ENCODE measurements around the gene PTPN20.
A peak's percentile ranks its signal among the peaks of the same experiment; 100 is the strongest.

Gene PTPN20

DNA sequence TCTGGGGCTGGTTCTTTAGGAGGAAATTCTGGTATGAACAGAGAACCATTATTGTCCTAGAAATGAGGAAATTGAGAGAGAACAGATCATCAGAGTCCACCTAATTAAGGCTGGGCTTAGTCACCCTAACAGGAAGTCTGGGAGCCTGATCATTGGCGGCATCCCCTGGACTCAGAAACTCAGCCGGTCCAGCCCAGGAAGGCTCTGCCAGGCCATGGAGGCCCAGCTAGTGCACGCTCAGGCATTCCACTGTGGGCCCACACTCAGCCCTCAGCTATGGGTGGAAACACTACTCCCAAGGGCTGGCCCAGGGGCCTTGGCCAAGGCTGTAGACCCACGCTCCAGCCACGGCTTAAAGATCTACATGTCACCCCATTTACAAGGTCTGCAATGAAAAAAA is 109.2 kb downstream of the PTPN20 start:
- DNase-seq (ENCODE audit: low read depth in 2 of 2) = no peak

GRCh38 chr10:47021850-47022249 is 110.6 kb downstream of the PTPN20 start:
- DNase-seq (ENCODE audit: low read depth in 2 of 2) = no peak

DNA sequence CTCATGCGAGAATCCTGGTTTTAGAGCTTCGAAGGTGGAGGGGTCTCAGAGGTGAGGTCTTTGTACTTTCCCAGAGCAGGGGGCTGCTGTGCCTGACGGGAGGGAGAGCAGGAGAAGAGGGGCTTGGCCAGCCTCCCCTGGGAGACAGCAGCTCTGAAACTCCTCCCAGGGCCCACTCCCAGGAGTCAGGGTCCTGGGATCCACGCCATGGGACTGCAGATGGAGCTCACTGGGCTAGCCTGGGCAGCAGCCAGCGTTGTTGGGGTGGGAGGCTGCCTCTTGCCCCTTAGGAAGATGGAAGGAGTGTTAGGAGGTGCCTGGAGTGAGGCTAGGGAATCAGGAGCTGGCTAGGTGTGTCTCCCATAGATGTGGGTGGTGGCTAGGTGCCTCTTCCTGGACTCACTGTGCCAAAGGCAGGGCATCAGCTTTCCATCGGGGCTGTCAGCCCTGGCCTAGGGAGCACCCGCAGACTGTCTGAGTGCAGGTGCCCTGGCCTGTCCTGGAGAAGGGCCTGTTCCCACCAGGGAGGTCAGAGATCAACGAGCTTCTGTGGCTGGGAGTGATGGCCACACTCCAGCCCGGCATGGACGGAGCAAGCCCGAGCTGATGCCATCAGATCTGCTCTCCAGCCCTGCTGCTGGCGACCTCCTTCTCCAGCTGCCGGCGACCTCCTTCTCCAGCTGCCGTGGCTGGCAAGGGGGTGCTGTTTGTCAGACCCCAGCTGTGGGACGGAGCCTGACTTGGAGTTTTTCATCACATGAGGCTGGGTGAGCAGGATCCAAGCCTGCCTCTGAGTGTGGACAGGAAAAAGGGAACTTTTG is 111.3 kb downstream of the PTPN20 start:
- no peak for DNase-seq (ENCODE audit: low read depth in 2 of 2)

DNA sequence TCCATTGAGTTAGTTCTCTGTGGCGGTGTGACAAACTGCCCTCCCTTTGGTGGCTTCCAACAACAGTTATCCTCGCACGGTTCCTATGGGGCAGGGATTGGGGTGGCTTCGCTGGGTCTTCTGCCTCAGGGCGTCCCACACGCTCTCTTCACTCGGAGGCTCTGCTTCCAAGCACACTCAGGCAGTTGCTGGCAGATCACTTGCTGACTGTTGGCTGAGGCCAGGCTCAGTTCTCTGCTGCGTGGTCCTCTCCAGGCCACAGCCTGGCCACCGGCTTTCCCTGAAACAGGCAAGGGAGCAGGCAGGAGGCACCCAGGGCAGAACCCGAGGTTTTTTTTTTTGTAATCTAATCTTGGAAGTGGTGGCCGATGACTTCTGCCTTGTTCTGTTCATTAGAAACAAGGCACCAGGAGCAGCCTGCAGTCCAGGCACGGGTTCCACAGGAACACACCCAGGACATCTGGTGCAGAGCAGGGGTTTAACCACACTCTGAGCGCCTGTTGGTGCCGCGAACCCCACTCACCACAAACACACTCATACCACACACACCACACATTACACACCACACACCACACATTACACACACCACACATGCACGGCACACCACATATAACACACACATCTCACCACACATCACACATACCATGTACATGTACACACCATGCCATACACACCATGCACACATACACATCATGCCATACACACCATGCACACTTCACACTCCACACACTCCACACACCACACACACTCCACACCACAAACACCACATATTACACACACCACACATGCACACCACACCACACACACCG is 112.2 kb downstream of the PTPN20 start:
- no peak for DNase-seq (ENCODE audit: low read depth in 2 of 2)

DNA sequence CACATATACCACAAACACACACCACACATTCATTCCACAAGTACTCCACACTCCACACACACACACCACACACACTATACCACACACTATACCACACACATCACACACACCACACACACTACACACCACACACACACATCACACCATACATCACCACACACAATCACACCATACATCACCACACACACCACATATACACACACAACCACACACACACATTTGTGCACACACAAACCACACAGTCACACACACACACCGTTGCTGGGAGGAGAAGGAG is 112.8 kb downstream of the PTPN20 start:
- no peak for DNase-seq (ENCODE audit: low read depth in 2 of 2)

GRCh38 chr10:47024399-47025252 is 113.4 kb downstream of the PTPN20 start:
- peak; percentile 51 to 56 for DNase-seq (ENCODE audit: low read depth in 2 of 2)

- no peak for DNase-seq (ENCODE audit: low read depth in 2 of 2)
Observed at GRCh38 chr10:47025253-47025539, 114.0 kb downstream of the PTPN20 start.

DNA sequence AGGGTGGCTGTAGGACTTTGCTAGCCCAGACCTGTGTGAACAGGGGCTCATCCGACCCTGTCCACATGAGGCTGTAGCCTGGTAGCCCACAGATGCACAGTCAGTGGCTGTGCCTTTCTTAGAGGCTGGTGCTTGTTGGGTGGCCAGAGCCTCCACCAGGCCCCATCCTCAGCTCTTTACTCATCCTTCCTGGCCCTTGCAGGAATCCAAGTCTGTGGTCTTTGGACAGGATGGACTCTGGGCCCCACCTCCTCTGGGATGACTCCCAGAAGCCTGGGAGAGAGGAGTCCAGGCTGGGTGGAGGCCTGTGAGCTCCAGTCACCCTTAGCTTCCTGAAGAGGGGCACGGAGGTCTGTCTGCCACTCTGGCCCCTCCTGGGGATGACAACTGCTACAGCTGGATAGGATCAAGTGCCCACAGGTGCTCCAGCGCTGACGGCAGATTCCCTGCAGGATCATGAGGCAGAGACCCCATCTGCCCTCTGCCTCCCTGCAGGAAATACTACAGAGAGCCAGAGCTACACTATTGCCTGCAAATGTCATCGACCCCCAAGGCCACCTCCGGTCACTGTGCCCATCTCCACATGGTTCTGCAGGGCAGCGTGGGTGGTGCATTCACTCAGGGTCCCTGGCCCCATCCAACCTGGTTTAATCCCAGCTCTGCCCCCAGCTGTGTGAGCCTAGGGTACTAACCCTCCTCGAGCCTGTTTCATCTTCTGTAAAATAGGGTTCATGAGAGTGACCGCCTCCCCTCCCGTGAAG is 114.5 kb downstream of the PTPN20 start:
- DNase-seq (ENCODE audit: low read depth in 2 of 2) = no peak

- DNase-seq (ENCODE audit: low read depth in 2 of 2) = no peak
Observed at GRCh38 chr10:47026301-47027107, 115.3 kb downstream of the PTPN20 start.

DNA sequence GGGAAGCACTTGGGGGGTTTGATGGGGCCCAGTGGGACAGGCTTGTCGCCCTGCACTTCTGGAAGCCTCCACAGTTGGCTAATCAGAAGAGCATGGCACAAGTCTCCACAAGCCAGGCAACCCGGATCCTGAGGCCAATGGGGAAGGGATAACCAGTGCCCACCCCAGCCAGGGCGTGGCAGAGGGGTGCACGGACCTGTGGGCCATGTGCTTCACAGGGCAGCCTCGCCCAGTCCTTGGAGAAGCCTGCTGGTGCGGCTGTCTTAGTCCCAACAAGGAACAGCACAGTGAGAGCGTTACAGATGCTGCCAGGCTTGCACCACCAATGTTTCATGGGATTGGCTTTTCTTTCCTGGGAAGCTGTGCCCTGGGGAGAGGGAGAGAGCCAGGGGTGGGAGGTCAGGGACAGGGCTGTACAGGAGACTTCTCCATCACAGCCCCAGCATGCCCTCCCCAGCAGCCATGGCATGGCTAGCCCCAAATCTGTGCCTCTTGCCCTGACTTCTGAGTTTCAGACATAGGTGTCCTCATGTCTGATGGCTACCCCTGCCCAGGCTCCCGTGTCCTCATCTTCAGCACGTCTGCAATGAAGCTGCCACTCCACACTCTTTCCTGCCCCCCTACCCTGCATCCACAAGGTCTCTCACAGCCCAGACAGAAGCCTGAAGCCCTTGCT is 116.0 kb downstream of the PTPN20 start:
- DNase-seq (ENCODE audit: low read depth in 2 of 2) = no peak

DNA sequence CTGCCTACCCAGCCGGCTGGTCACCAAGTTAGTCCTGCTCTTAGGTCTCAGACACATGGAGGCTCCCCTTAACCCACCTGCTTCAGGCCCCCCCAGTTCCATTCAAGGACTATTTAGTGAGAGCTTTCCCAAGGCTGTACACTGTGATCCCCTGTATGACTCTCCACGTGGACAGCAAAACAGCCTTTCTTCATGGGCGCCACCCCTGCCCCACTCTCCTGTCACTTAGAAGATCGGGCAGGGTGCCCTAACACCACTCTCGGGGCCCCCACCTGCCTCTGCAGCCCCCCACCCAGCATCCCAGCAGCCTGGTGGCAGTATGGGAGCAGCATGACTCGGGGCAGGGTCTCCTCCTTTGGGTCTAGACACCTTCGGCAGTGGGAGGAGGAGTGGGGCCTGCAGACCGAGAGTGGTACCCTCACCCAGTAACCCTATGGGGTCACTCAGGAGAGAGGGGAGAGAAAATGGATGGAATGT is 116.6 kb downstream of the PTPN20 start:
- DNase-seq (ENCODE audit: low read depth in 2 of 2) = no peak

GRCh38 chr10:47028466-47028865 is 117.2 kb downstream of the PTPN20 start:
- no peak for DNase-seq (ENCODE audit: low read depth in 2 of 2)

GRCh38 chr10:47029181-47030009 is 118.2 kb downstream of the PTPN20 start:
- DNase-seq (ENCODE audit: low read depth in 2 of 2) = no peak

- no peak for DNase-seq (ENCODE audit: low read depth in 2 of 2)
Observed at GRCh38 chr10:47030191-47030703, 119.0 kb downstream of the PTPN20 start.

GRCh38 chr10:47031211-47031900 is 120.1 kb downstream of the PTPN20 start:
- no peak for DNase-seq (ENCODE audit: low read depth in 2 of 2)

DNA sequence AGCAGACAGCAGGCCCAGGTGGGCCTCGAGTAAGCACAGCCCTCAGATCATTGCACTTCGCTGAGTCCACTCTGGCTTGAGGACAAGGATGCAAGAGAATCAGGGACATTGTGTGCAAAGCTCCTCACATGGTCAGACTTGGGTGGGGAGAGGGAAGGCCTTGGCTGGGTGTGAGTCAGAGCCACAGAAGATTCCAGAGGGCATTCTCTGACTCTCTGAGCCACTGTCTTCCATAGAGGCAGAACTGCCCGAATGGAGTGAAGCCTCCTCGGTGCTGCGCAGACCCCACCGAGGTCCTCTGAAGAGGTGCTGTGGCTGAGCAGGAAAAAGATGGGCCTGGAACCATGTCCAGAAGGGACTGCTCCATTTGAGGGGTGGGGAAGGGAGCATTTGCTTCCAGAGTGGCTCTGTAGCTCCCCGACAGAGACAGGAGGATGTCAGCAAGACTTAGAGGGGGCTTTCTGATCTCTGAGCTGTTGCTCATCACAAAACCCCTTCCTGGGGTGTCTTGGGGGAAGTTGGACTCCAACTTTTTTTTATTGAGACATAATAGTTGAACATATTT is 120.8 kb downstream of the PTPN20 start:
- DNase-seq (ENCODE audit: low read depth in 2 of 2) = no peak

- no peak for DNase-seq (ENCODE audit: low read depth in 2 of 2)
Observed at GRCh38 chr10:47033081-47033480, 121.9 kb downstream of the PTPN20 start.

Data from activated CD4-positive, alpha-beta T cell treated with anti-CD3 and anti-CD28 coated beads for 24 hours (primary cell).